GM12801 (cell line): Measurements from ENCODE around the gene MCTP1.

Experiments used
- CTCF ChIP-seq: IDR thresholded peaks from one replicate; pipeline ENCODE4 v1.5.1; 2011; ENCODE audit warnings: control low read depth; ENCODE audit not compliant: insufficient read length; ENCODE audit errors: extremely low read depth

The MCTP1 gene

GRCh38 chr5:95229646-95230045 is 55.2 kb downstream of the MCTP1 start:
- no peak for TF ChIP-seq CTCF

- no peak for TF ChIP-seq CTCF
Measured at GRCh38 chr5:95224701-95225459, 60.0 kb downstream of the MCTP1 start.

- no peak for TF ChIP-seq CTCF
Measured at GRCh38 chr5:95223566-95224258, 61.2 kb downstream of the MCTP1 start.

- TF ChIP-seq CTCF, result no peak
Measured at GRCh38 chr5:95222836-95223235, 62.1 kb downstream of the MCTP1 start.

- no peak for TF ChIP-seq CTCF
Measured at GRCh38 chr5:95221234-95221633, 63.7 kb downstream of the MCTP1 start.

- TF ChIP-seq CTCF, result no peak
Measured at GRCh38 chr5:95220381-95220780, 64.5 kb downstream of the MCTP1 start.

GRCh38 chr5:95219411-95219810 is 65.5 kb downstream of the MCTP1 start:
- no peak for TF ChIP-seq CTCF
